Measurements from ENCODE around the gene HORMAD2.
"Not testable (repeated sequence)": the region's sequence is repeated elsewhere in the genome, so short reads cannot be mapped to it uniquely, and the experiment has no call there.

Gene HORMAD2

GRCh38 chr22:30056015-30056414 lies 24.2 kb upstream of the HORMAD2 start:
- no peak for DNase-seq (ENCODE audit: low read depth in 2 of 2, low spot score in 1 of 2)

- DNase-seq (ENCODE audit: low read depth in 2 of 2, low spot score in 1 of 2) = no peak
Measured at GRCh38 chr22:30057375-30057774, 22.9 kb upstream of the HORMAD2 start.

- not testable (repeated sequence) for DNase-seq (ENCODE audit: low read depth in 2 of 2, low spot score in 1 of 2)
Measured at GRCh38 chr22:30059346-30060020, 20.8 kb upstream of the HORMAD2 start.

- not testable (repeated sequence) for DNase-seq (ENCODE audit: low read depth in 2 of 2, low spot score in 1 of 2)
Measured at GRCh38 chr22:30061094-30061493, 19.2 kb upstream of the HORMAD2 start.

- DNase-seq (ENCODE audit: low read depth in 2 of 2, low spot score in 1 of 2) = no peak
Measured at GRCh38 chr22:30062259-30062658, 18.0 kb upstream of the HORMAD2 start.

GRCh38 chr22:30062950-30063349 lies 17.3 kb upstream of the HORMAD2 start:
- no peak for DNase-seq (ENCODE audit: low read depth in 2 of 2, low spot score in 1 of 2)

GRCh38 chr22:30064172-30064571 lies 16.1 kb upstream of the HORMAD2 start:
- no peak for DNase-seq (ENCODE audit: low read depth in 2 of 2, low spot score in 1 of 2)

GRCh38 chr22:30073743-30074142 lies 6.5 kb upstream of the HORMAD2 start:
- DNase-seq (ENCODE audit: low read depth in 2 of 2, low spot score in 1 of 2) = no peak

GRCh38 chr22:30074147-30074546 lies 6.1 kb upstream of the HORMAD2 start:
- DNase-seq (ENCODE audit: low read depth in 2 of 2, low spot score in 1 of 2) = no peak

- no peak for DNase-seq (ENCODE audit: low read depth in 2 of 2, low spot score in 1 of 2)
Measured at GRCh38 chr22:30074994-30075393, 5.3 kb upstream of the HORMAD2 start.

GRCh38 chr22:30077279-30077880 lies 2.9 kb upstream of the HORMAD2 start:
- DNase-seq (ENCODE audit: low read depth in 2 of 2, low spot score in 1 of 2) = no peak

GRCh38 chr22:30078320-30079311 lies 1.6 kb upstream of the HORMAD2 start:
- no peak for DNase-seq (ENCODE audit: low read depth in 2 of 2, low spot score in 1 of 2)

GRCh38 chr22:30080805-30081204 lies 541 bp downstream of the HORMAD2 start:
- DNase-seq (ENCODE audit: low read depth in 2 of 2, low spot score in 1 of 2) = no peak

- DNase-seq (ENCODE audit: low read depth in 2 of 2, low spot score in 1 of 2) = no peak
Measured at GRCh38 chr22:30086496-30086895, 6.2 kb downstream of the HORMAD2 start.

- DNase-seq (ENCODE audit: low read depth in 2 of 2, low spot score in 1 of 2) = not testable (repeated sequence)
Measured at GRCh38 chr22:30087037-30087436, 6.8 kb downstream of the HORMAD2 start.

GRCh38 chr22:30087611-30088010 lies 7.3 kb downstream of the HORMAD2 start:
- DNase-seq (ENCODE audit: low read depth in 2 of 2, low spot score in 1 of 2) = no peak

GRCh38 chr22:30088468-30088867 lies 8.2 kb downstream of the HORMAD2 start:
- DNase-seq (ENCODE audit: low read depth in 2 of 2, low spot score in 1 of 2) = no peak

- DNase-seq (ENCODE audit: low read depth in 2 of 2, low spot score in 1 of 2) = no peak
Measured at GRCh38 chr22:30089655-30089974, 9.4 kb downstream of the HORMAD2 start.

- DNase-seq (ENCODE audit: low read depth in 2 of 2, low spot score in 1 of 2) = no peak
Measured at GRCh38 chr22:30092686-30093085, 12.4 kb downstream of the HORMAD2 start.

- DNase-seq (ENCODE audit: low read depth in 2 of 2, low spot score in 1 of 2) = no peak
Measured at GRCh38 chr22:30094804-30095203, 14.5 kb downstream of the HORMAD2 start.

GRCh38 chr22:30097861-30098260 lies 17.6 kb downstream of the HORMAD2 start:
- DNase-seq (ENCODE audit: low read depth in 2 of 2, low spot score in 1 of 2) = no peak

GRCh38 chr22:30100770-30101169 lies 20.5 kb downstream of the HORMAD2 start:
- DNase-seq (ENCODE audit: low read depth in 2 of 2, low spot score in 1 of 2) = not testable (repeated sequence)

Measured in stimulated activated CD8-positive, alpha-beta memory T cell treated with anti-CD3 and anti-CD28 coated beads, Interleukin-4, amount 100 ng/mL, for 4 hours (primary cell).